GM19463 (cell line): Measurements from ENCODE around the gene BMP3.

Experiments used
- ATAC-seq: cut with Tn5 transposase; IDR thresholded peaks from one replicate; pipeline ENCODE4 v1.9.1; 2021; ENCODE audit warnings: mild to moderate bottlenecking, moderate library complexity; ENCODE audit not compliant: unreplicated experiment

BMP3 gene

GRCh38 chr4:81102107-81102506 is 71.6 kb downstream of the BMP3 start:
- ATAC-seq = no peak

DNA sequence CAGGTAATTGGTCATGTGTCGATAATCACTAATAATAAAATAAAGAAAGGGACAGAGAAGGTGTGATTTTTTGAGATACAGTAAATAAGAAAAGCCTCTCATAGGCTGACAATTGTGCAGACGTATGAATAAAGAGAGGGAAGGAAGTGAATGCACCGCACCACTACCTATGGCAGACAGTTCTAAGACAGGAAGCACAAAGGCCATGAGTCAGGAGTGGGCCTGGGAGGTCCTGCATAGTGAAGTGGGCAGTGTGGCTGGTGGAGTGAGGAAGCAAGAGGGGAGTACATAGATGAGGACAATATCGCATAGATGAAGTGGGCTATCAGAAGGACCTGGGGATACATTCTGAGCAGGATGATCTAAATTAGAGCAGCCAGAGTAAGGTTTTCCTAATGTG is 75.6 kb downstream of the BMP3 start:
- no peak for ATAC-seq
